Stimulated activated CD8-positive, alpha-beta memory T cell treated with anti-CD3 and anti-CD28 coated beads, Interleukin-4, amount 100 ng/mL, for 24 hours (primary cell): ENCODE data around the gene MEIS2.

ENCODE experiments used
- DNase-seq: peaks from one replicate; pipeline ENCODE4 v3.0.0-alpha.2; 2020; ENCODE audit warnings: low read depth

Gene MEIS2

GRCh38 chr15:37041042-37041441 is 59.3 kb downstream of the MEIS2 start:
- DNase-seq = no peak

GRCh38 chr15:37040072-37040742 is 60.1 kb downstream of the MEIS2 start:
- DNase-seq = no peak

- no peak for DNase-seq
Measured at GRCh38 chr15:37038716-37039106, 61.6 kb downstream of the MEIS2 start.

GRCh38 chr15:37037850-37038715 is 62.3 kb downstream of the MEIS2 start:
- DNase-seq = no peak

GRCh38 chr15:37037071-37037655 is 63.2 kb downstream of the MEIS2 start:
- DNase-seq = no peak

GRCh38 chr15:37034835-37035748 is 65.3 kb downstream of the MEIS2 start:
- no peak for DNase-seq

GRCh38 chr15:37034392-37034791 is 66.0 kb downstream of the MEIS2 start:
- no peak for DNase-seq

GRCh38 chr15:37032091-37032775 is 68.1 kb downstream of the MEIS2 start:
- DNase-seq = no peak

- no peak for DNase-seq
Measured at GRCh38 chr15:37031198-37031597, 69.2 kb downstream of the MEIS2 start.

GRCh38 chr15:37028625-37029296 is 71.6 kb downstream of the MEIS2 start:
- DNase-seq = no peak

GRCh38 chr15:37020852-37021251 is 79.5 kb downstream of the MEIS2 start:
- no peak for DNase-seq

GRCh38 chr15:37019479-37020433 is 80.6 kb downstream of the MEIS2 start:
- no peak for DNase-seq

GRCh38 chr15:37017031-37017625 is 83.2 kb downstream of the MEIS2 start:
- DNase-seq = no peak

GRCh38 chr15:37016231-37016630 is 84.1 kb downstream of the MEIS2 start:
- DNase-seq = no peak

GRCh38 chr15:37015451-37015850 is 84.9 kb downstream of the MEIS2 start:
- no peak for DNase-seq

- DNase-seq = no peak
Measured at GRCh38 chr15:37015035-37015434, 85.3 kb downstream of the MEIS2 start.

- no peak for DNase-seq
Measured at GRCh38 chr15:37014566-37014965, 85.8 kb downstream of the MEIS2 start.

GRCh38 chr15:37014137-37014536 is 86.2 kb downstream of the MEIS2 start:
- DNase-seq = no peak

- DNase-seq = no peak
Measured at GRCh38 chr15:37010595-37010994, 89.8 kb downstream of the MEIS2 start.
